Measurements from ENCODE around the gene RREB1.
"Not testable (repeated sequence)": the region's sequence is repeated elsewhere in the genome, so short reads cannot be mapped to it uniquely, and the experiment has no call there.

The RREB1 gene

GRCh38 chr6:7147051-7147671 lies 39.4 kb downstream of the RREB1 start:
- no peak for DNase-seq

GRCh38 chr6:7148100-7148822 lies 40.5 kb downstream of the RREB1 start:
- DNase-seq = peak; percentile 45

GRCh38 chr6:7150381-7151064 lies 42.8 kb downstream of the RREB1 start:
- DNase-seq = no peak

- no peak for DNase-seq
These were observed 43.6 kb downstream of the RREB1 start for GRCh38 chr6:7151381-7151780.

- DNase-seq = no peak
These were observed 44.7 kb downstream of the RREB1 start for GRCh38 chr6:7152462-7152861.

GRCh38 chr6:7153789-7154188 lies 46.0 kb downstream of the RREB1 start:
- DNase-seq = peak; percentile 37

- DNase-seq = peak; percentile 21
These were observed 46.8 kb downstream of the RREB1 start for GRCh38 chr6:7154341-7155139.

GRCh38 chr6:7155871-7156579 lies 48.3 kb downstream of the RREB1 start:
- DNase-seq = no peak

- DNase-seq = no peak
These were observed 49.0 kb downstream of the RREB1 start for GRCh38 chr6:7156643-7157278.

GRCh38 chr6:7157307-7157706 lies 49.5 kb downstream of the RREB1 start:
- DNase-seq = not testable (repeated sequence)

- no peak for DNase-seq
These were observed 50.2 kb downstream of the RREB1 start for GRCh38 chr6:7157752-7158616.

- DNase-seq = no peak
These were observed 52.2 kb downstream of the RREB1 start for GRCh38 chr6:7159790-7160525.

- no peak for DNase-seq
These were observed 53.5 kb downstream of the RREB1 start for GRCh38 chr6:7161253-7161623.

GRCh38 chr6:7161845-7162244 lies 54.1 kb downstream of the RREB1 start:
- DNase-seq = no peak

GRCh38 chr6:7163661-7164071 lies 55.9 kb downstream of the RREB1 start:
- DNase-seq = no peak

- no peak for DNase-seq
These were observed 56.8 kb downstream of the RREB1 start for GRCh38 chr6:7164536-7165001.

- no peak for DNase-seq
These were observed 57.5 kb downstream of the RREB1 start for GRCh38 chr6:7165002-7165889.

- DNase-seq = no peak
These were observed 58.1 kb downstream of the RREB1 start for GRCh38 chr6:7165890-7166267.

Data from activated CD4-positive, alpha-beta T cell treated with anti-CD3 and anti-CD28 coated beads for 48 hours (primary cell).